Stomach (tissue), 4 donors: ENCODE data around the gene ZNF732.

Source experiments
- CTCF ChIP-seq, 7 experiments: fragments of 450-650 bp in 4 of 7; fragments of 200-600 bp in 3 of 7; sonication (generic) in 3 of 7; IDR thresholded peaks; one replicate each; pipeline ENCODE4 v1.5.1; 2016 to 2019; ENCODE audit warnings: antibody characterized with exemption in 7 of 7, control low read depth in 2 of 7, mild to moderate bottlenecking in 1 of 7
- EP300 ChIP-seq: sonication (generic); formaldehyde crosslinking; IDR thresholded peaks from one replicate; pipeline ENCODE4 v1.6.1; 2017; ENCODE audit warnings: antibody characterized with exemption
- POLR2A ChIP-seq, 4 donors: fragments of 450-650 bp; IDR thresholded peaks; one replicate each; pipeline ENCODE4 v1.6.1; 2016; ENCODE audit warnings: antibody characterized with exemption in 4 of 4, control low read depth in 2 of 4, mild to moderate bottlenecking in 1 of 4, moderate library complexity in 1 of 4

GRCh38 chr4:302381-302780 is 2.9 kb downstream of the ZNF732 start:
- TF ChIP-seq POLR2A (IDR thresholded peaks at IDR 0.05) (no peak), CTCF (IDR thresholded peaks at IDR 0.05) (no peak), EP300 (no peak)
